Mucosa of stomach (tissue), 1 donor: ENCODE data around the gene GALNTL6.

Experiments used
- H3K27me3 ChIP-seq: one replicate; pipeline ENCODE4 v1.7.0; 2013; ENCODE audit warnings: mild to moderate bottlenecking, low read length; ENCODE audit not compliant: control insufficient read depth, insufficient read depth
- H3K36me3 ChIP-seq: one replicate; pipeline ENCODE4 v1.7.0; 2013; ENCODE audit warnings: low read length; ENCODE audit not compliant: control insufficient read depth, insufficient read depth
- H3K4me1 ChIP-seq: one replicate; pipeline ENCODE4 v1.7.0; 2013; ENCODE audit warnings: mild to moderate bottlenecking, low read length; ENCODE audit not compliant: control insufficient read depth, insufficient read depth
- H3K4me3 ChIP-seq: one replicate; pipeline ENCODE4 v1.7.0; 2013; ENCODE audit warnings: low read length
- H3K9ac ChIP-seq: one replicate; pipeline ENCODE4 v1.7.0; 2013; ENCODE audit warnings: mild to moderate bottlenecking, low read length, moderate library complexity
- H3K9me3 ChIP-seq: one replicate; pipeline ENCODE4 v1.7.0; 2013; ENCODE audit warnings: mild to moderate bottlenecking, low read length, moderate library complexity; ENCODE audit not compliant: control insufficient read depth
- donor health status: Pancreatic carcinoma.

Gene GALNTL6

GRCh38 chr4:171834640-171835039, 21.4 kb downstream of the GALNTL6 start:
- no peaks in the 10 kb centered on the region for H3K36me3 ChIP-seq
- H3K27me3 ChIP-seq: no peaks in the 10 kb centered on the region
- no peaks in the 10 kb centered on the region for H3K9me3 ChIP-seq
- H3K4me3 ChIP-seq: no peak overlapping the region
- no peak overlapping the region for H3K9ac ChIP-seq
- no peaks in the 10 kb centered on the region for H3K4me1 ChIP-seq

- no peaks in the 10 kb centered on the region for H3K36me3 ChIP-seq
- H3K4me3 ChIP-seq: no peak overlapping the region
- no peaks in the 10 kb centered on the region for H3K9me3 ChIP-seq
- H3K27me3 ChIP-seq: no peaks in the 10 kb centered on the region
- no peak overlapping the region for H3K9ac ChIP-seq
- no peaks in the 10 kb centered on the region for H3K4me1 ChIP-seq
These were observed 30.3 kb downstream of the GALNTL6 start for GRCh38 chr4:171843456-171843855.

GRCh38 chr4:171846232-171846631, 33.0 kb downstream of the GALNTL6 start:
- Histone ChIP-seq H3K4me3 (no peak overlapping the region), H3K36me3 (no peaks in the 10 kb centered on the region), H3K27me3 (no peaks in the 10 kb centered on the region), H3K9me3 (no peaks in the 10 kb centered on the region), H3K9ac (no peak overlapping the region), H3K4me1 (no peaks in the 10 kb centered on the region)

- Histone ChIP-seq H3K27me3 (no peaks in the 10 kb centered on the region), H3K9me3 (no peaks in the 10 kb centered on the region), H3K36me3 (no peaks in the 10 kb centered on the region), H3K4me1 (no peaks in the 10 kb centered on the region), H3K9ac (no peak overlapping the region), H3K4me3 (no peak overlapping the region)
These were observed 33.7 kb downstream of the GALNTL6 start for GRCh38 chr4:171846893-171847292.

- Histone ChIP-seq H3K9ac (no peak overlapping the region), H3K36me3 (no peaks in the 10 kb centered on the region), H3K9me3 (no peaks in the 10 kb centered on the region), H3K27me3 (no peaks in the 10 kb centered on the region), H3K4me3 (no peak overlapping the region), H3K4me1 (no peaks in the 10 kb centered on the region)
These were observed 34.5 kb downstream of the GALNTL6 start for GRCh38 chr4:171847751-171848150.

- Histone ChIP-seq H3K9me3 (no peaks in the 10 kb centered on the region), H3K4me3 (no peak overlapping the region), H3K27me3 (no peaks in the 10 kb centered on the region), H3K9ac (no peak overlapping the region), H3K4me1 (no peaks in the 10 kb centered on the region), H3K36me3 (no peaks in the 10 kb centered on the region)
These were observed 36.5 kb downstream of the GALNTL6 start for GRCh38 chr4:171849686-171850222.

GRCh38 chr4:171851295-171851694, 38.1 kb downstream of the GALNTL6 start:
- Histone ChIP-seq H3K9ac (no peak overlapping the region), H3K27me3 (no peaks in the 10 kb centered on the region), H3K36me3 (no peaks in the 10 kb centered on the region), H3K4me1 (no peaks in the 10 kb centered on the region), H3K4me3 (no peak overlapping the region), H3K9me3 (no peaks in the 10 kb centered on the region)

GRCh38 chr4:171857302-171858012, 44.3 kb downstream of the GALNTL6 start:
- no peak overlapping the region for H3K9ac ChIP-seq
- no peaks in the 10 kb centered on the region for H3K4me1 ChIP-seq
- H3K36me3 ChIP-seq: no peaks in the 10 kb centered on the region
- H3K27me3 ChIP-seq: no peaks in the 10 kb centered on the region
- no peaks in the 10 kb centered on the region for H3K9me3 ChIP-seq
- no peak overlapping the region for H3K4me3 ChIP-seq

- Histone ChIP-seq H3K36me3 (no peaks in the 10 kb centered on the region), H3K27me3 (no peaks in the 10 kb centered on the region), H3K9ac (no peak overlapping the region), H3K9me3 (no peaks in the 10 kb centered on the region), H3K4me1 (no peaks in the 10 kb centered on the region), H3K4me3 (no peak overlapping the region)
These were observed 62.1 kb downstream of the GALNTL6 start for GRCh38 chr4:171875291-171875690.

GRCh38 chr4:171876636-171877035, 63.4 kb downstream of the GALNTL6 start:
- Histone ChIP-seq H3K27me3 (no peaks in the 10 kb centered on the region), H3K9ac (no peak overlapping the region), H3K9me3 (no peaks in the 10 kb centered on the region), H3K4me1 (no peaks in the 10 kb centered on the region), H3K4me3 (no peak overlapping the region), H3K36me3 (no peaks in the 10 kb centered on the region)

GRCh38 chr4:171880136-171880535, 66.9 kb downstream of the GALNTL6 start:
- H3K27me3 ChIP-seq: no peaks in the 10 kb centered on the region
- no peaks in the 10 kb centered on the region for H3K36me3 ChIP-seq
- no peaks in the 10 kb centered on the region for H3K4me1 ChIP-seq
- H3K9ac ChIP-seq: no peak overlapping the region
- H3K4me3 ChIP-seq: no peak overlapping the region
- H3K9me3 ChIP-seq: no peaks in the 10 kb centered on the region

- Histone ChIP-seq H3K4me3 (no peak overlapping the region), H3K9ac (no peak overlapping the region), H3K36me3 (no peaks in the 10 kb centered on the region), H3K27me3 (no peaks in the 10 kb centered on the region), H3K9me3 (no peaks in the 10 kb centered on the region), H3K4me1 (no peaks in the 10 kb centered on the region)
These were observed 76.5 kb downstream of the GALNTL6 start for GRCh38 chr4:171889681-171890080.
